ENCODE measurements around the gene TAPT1.

The TAPT1 gene

GRCh38 chr4:16259241-16259888 lies 33.1 kb upstream of the TAPT1 start:
- TF ChIP-seq, protein P1, sequence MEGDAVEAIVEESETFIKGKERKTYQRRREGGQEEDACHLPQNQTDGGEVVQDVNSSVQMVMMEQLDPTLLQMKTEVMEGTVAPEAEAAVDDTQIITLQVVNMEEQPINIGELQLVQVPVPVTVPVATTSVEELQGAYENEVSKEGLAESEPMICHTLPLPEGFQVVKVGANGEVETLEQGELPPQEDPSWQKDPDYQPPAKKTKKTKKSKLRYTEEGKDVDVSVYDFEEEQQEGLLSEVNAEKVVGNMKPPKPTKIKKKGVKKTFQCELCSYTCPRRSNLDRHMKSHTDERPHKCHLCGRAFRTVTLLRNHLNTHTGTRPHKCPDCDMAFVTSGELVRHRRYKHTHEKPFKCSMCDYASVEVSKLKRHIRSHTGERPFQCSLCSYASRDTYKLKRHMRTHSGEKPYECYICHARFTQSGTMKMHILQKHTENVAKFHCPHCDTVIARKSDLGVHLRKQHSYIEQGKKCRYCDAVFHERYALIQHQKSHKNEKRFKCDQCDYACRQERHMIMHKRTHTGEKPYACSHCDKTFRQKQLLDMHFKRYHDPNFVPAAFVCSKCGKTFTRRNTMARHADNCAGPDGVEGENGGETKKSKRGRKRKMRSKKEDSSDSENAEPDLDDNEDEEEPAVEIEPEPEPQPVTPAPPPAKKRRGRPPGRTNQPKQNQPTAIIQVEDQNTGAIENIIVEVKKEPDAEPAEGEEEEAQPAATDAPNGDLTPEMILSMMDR (IDR thresholded peaks at IDR 0.05; ENCODE audit: low read depth, low read length, missing control alignments): no peak
- H3K4me3 ChIP-seq (ENCODE audit: low read depth, low read length): no peak overlapping the region
- no peak for DNase-seq (ENCODE audit: low read depth)

GRCh38 chr4:16257611-16258010 lies 31.3 kb upstream of the TAPT1 start:
- TF ChIP-seq, protein P1 (IDR thresholded peaks at IDR 0.05; ENCODE audit: low read depth, low read length, missing control alignments): no peak
- no peak for DNase-seq (ENCODE audit: low read depth)
- no peak overlapping the region for H3K4me3 ChIP-seq (ENCODE audit: low read depth, low read length)

GRCh38 chr4:16256343-16256742 lies 30.1 kb upstream of the TAPT1 start:
- DNase-seq (ENCODE audit: low read depth): no peak
- TF ChIP-seq, protein P1 (IDR thresholded peaks at IDR 0.05; ENCODE audit: low read depth, low read length, missing control alignments): no peak
- no peak overlapping the region for H3K4me3 ChIP-seq (ENCODE audit: low read depth, low read length)

DNA sequence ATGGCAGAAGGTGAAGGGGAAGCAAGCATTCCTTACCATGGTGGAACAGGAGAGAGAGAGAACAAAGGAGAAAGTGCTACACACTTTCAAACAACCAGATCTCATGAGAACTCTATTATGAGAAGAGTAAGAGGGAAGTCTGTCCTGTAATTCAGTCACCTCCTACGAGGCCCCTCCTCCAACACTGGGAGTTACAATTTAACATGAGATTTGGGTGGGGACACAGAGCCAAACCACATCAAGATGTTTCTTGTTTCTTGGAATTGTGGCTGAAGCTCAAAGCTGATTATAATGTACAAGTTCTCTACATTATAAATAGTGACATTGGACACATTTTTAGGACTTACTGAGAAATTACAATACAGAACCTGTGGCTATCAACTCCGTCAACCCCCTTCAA lies 29.5 kb upstream of the TAPT1 start:
- no peak for DNase-seq (ENCODE audit: low read depth)
- H3K4me3 ChIP-seq (ENCODE audit: low read depth, low read length): no peak overlapping the region
- TF ChIP-seq, protein P1 (IDR thresholded peaks at IDR 0.05; ENCODE audit: low read depth, low read length, missing control alignments): no peak

- H3K4me3 ChIP-seq (ENCODE audit: low read depth, low read length): no peak overlapping the region
- DNase-seq (ENCODE audit: low read depth): no peak
- TF ChIP-seq, protein P1 (IDR thresholded peaks at IDR 0.05; ENCODE audit: low read depth, low read length, missing control alignments): no peak
Observed at GRCh38 chr4:16253127-16253960, 27.1 kb upstream of the TAPT1 start.

- no peak for DNase-seq (ENCODE audit: low read depth)
Observed at GRCh38 chr4:16250661-16251365, 24.5 kb upstream of the TAPT1 start.

More at GRCh38 chr4:16250661-16251365, 24.5 kb upstream of the TAPT1 start:
- no peak overlapping the region for H3K4me3 ChIP-seq (ENCODE audit: low read depth, low read length)
- TF ChIP-seq, protein P1 (IDR thresholded peaks at IDR 0.05; ENCODE audit: low read depth, low read length, missing control alignments): no peak

Data from GM12864 (cell line).